Measurements from ENCODE around the gene NFASC.
A peak's percentile ranks its signal among the peaks of the same experiment; 100 is the strongest.

NFASC gene

GRCh38 chr1:204870160-204870912 is at the start of gene NFASC:
NFASC (plus strand) TSS chr1:204870862; CDS start chr1:204944316, 73,454 bp downstream.
- peak within 1 kb of the TSS in 10 of 11 experiments; percentile 52 to 89 (median 82); a peak in 17 of 22 replicates for H3K4me2 ChIP-seq
- H3K36me3 ChIP-seq: no peaks in the 10 kb centered on the region
- H3K27ac ChIP-seq: peak within 1 kb of the TSS in 1 of 11 experiments; percentile 30; a peak in 1 of 22 replicates
- no peak within 1 kb of the TSS for H3K9ac ChIP-seq
- TF ChIP-seq Cebpa-rat (IDR thresholded peaks at IDR 0.05): no peak
- no peaks in the 10 kb centered on the region for H3K9me3 ChIP-seq (replicated peaks in 1 of 11)
- no peaks in the 10 kb centered on the region for H3K27me3 ChIP-seq
- H4K20me1 ChIP-seq: no peaks in the 10 kb centered on the region
- H3K4me3 ChIP-seq: no peak within 1 kb of the TSS
- peaks cover 12 to 55% (median 40%) of the 10 kb centered on the region in 10 experiments for H3K4me1 ChIP-seq

GRCh38 chr1:204821476-204821875 is 49.2 kb upstream of the NFASC start:
- H3K9ac ChIP-seq: no peak overlapping the region
- TF ChIP-seq Cebpa-rat (IDR thresholded peaks at IDR 0.05): no peak
- no peak overlapping the region for H3K27ac ChIP-seq
- no peak overlapping the region for H3K4me3 ChIP-seq
- H3K36me3 ChIP-seq: no peaks in the 10 kb centered on the region
- no peaks in the 10 kb centered on the region for H3K27me3 ChIP-seq
- H4K20me1 ChIP-seq: no peaks in the 10 kb centered on the region; a peak in 1 of 22 replicates
- H3K4me1 ChIP-seq: no peaks in the 10 kb centered on the region
- H3K9me3 ChIP-seq (replicated peaks in 1 of 11): no peaks in the 10 kb centered on the region
- H3K4me2 ChIP-seq: no peak overlapping the region

- H3K27me3 ChIP-seq: peaks cover 0 to 1% (median 0%) of the 10 kb centered on the region in 11 experiments; a peak in 3 of 22 replicates
- H3K27ac ChIP-seq: no peak overlapping the region
- H3K9ac ChIP-seq: no peak overlapping the region
- no peak for TF ChIP-seq Cebpa-rat (IDR thresholded peaks at IDR 0.05)
- no peak overlapping the region for H3K4me2 ChIP-seq
- no peak overlapping the region for H3K4me3 ChIP-seq
- no peaks in the 10 kb centered on the region; a peak in 1 of 22 replicates for H4K20me1 ChIP-seq
- no peaks in the 10 kb centered on the region for H3K4me1 ChIP-seq
- no peaks in the 10 kb centered on the region for H3K9me3 ChIP-seq (replicated peaks in 1 of 11)
- H3K36me3 ChIP-seq: no peaks in the 10 kb centered on the region
Measured at GRCh38 chr1:204821924-204822323, 48.7 kb upstream of the NFASC start.

GRCh38 chr1:204826970-204827369 is 43.7 kb upstream of the NFASC start:
- no peaks in the 10 kb centered on the region for H3K36me3 ChIP-seq
- H3K27me3 ChIP-seq: peaks cover 22 to 29% (median 26%) of the 10 kb centered on the region in 11 experiments
- H3K4me2 ChIP-seq: no peak overlapping the region
- peaks cover 0 to 9% (median 0%) of the 10 kb centered on the region in 11 experiments; a peak in 3 of 22 replicates for H4K20me1 ChIP-seq
- peaks cover 0 to 3% (median 0%) of the 10 kb centered on the region in 10 experiments; a peak in 1 of 20 replicates for H3K4me1 ChIP-seq
- no peak overlapping the region for H3K27ac ChIP-seq
- no peak for TF ChIP-seq Cebpa-rat (IDR thresholded peaks at IDR 0.05)
- H3K9me3 ChIP-seq (replicated peaks in 1 of 11): no peaks in the 10 kb centered on the region
- no peak overlapping the region for H3K4me3 ChIP-seq
- no peak overlapping the region for H3K9ac ChIP-seq

GRCh38 chr1:204828352-204828850 is 42.3 kb upstream of the NFASC start:
- H3K4me2 ChIP-seq: peak overlapping the region in 10 of 11 experiments; percentile 26 to 64 (median 41); a peak in 16 of 22 replicates
- peaks cover 22 to 29% (median 26%) of the 10 kb centered on the region in 11 experiments for H3K27me3 ChIP-seq
- H3K9me3 ChIP-seq (replicated peaks in 1 of 11): no peaks in the 10 kb centered on the region
- peaks cover 0 to 3% (median 0%) of the 10 kb centered on the region in 10 experiments; a peak in 1 of 20 replicates for H3K4me1 ChIP-seq
- peaks cover 0 to 9% (median 0%) of the 10 kb centered on the region in 11 experiments; a peak in 3 of 22 replicates for H4K20me1 ChIP-seq
- H3K27ac ChIP-seq: no peak overlapping the region
- no peak overlapping the region for H3K9ac ChIP-seq
- H3K4me3 ChIP-seq: peak overlapping the region in 2 of 10 experiments; percentile 10 to 39; a peak in 2 of 20 replicates
- no peaks in the 10 kb centered on the region for H3K36me3 ChIP-seq
- TF ChIP-seq Cebpa-rat (IDR thresholded peaks at IDR 0.05): no peak

- H3K27me3 ChIP-seq: peaks cover 22 to 31% (median 26%) of the 10 kb centered on the region in 11 experiments
- H3K4me2 ChIP-seq: no peak overlapping the region
- H3K27ac ChIP-seq: no peak overlapping the region
- H3K36me3 ChIP-seq: no peaks in the 10 kb centered on the region
- peaks cover 0 to 9% (median 0%) of the 10 kb centered on the region in 11 experiments; a peak in 3 of 22 replicates for H4K20me1 ChIP-seq
- H3K4me3 ChIP-seq: no peak overlapping the region
- H3K4me1 ChIP-seq: peaks cover 0 to 3% (median 0%) of the 10 kb centered on the region in 10 experiments; a peak in 1 of 20 replicates
- TF ChIP-seq Cebpa-rat (IDR thresholded peaks at IDR 0.05): no peak
- no peaks in the 10 kb centered on the region for H3K9me3 ChIP-seq (replicated peaks in 1 of 11)
- no peak overlapping the region for H3K9ac ChIP-seq
Measured at GRCh38 chr1:204829133-204829825, 41.4 kb upstream of the NFASC start.

- no peak for TF ChIP-seq Cebpa-rat (IDR thresholded peaks at IDR 0.05)
- peaks cover 22 to 34% (median 26%) of the 10 kb centered on the region in 11 experiments for H3K27me3 ChIP-seq
Measured at GRCh38 chr1:204830747-204831146, 39.9 kb upstream of the NFASC start.

GRCh38 chr1:204831186-204831585 is 39.5 kb upstream of the NFASC start:
- Histone ChIP-seq H3K4me1 (peaks cover 0 to 3% (median 0%) of the 10 kb centered on the region in 10 experiments; a peak in 1 of 20 replicates), H3K9me3 (replicated peaks in 1 of 11) (no peaks in the 10 kb centered on the region), H3K9ac (no peak overlapping the region), H3K36me3 (no peaks in the 10 kb centered on the region), H3K27me3 (peaks cover 22 to 34% (median 26%) of the 10 kb centered on the region in 11 experiments), H4K20me1 (peaks cover 0 to 9% (median 0%) of the 10 kb centered on the region in 11 experiments; a peak in 3 of 22 replicates), H3K4me2 (no peak overlapping the region), H3K4me3 (no peak overlapping the region), H3K27ac (no peak overlapping the region)
- no peak for TF ChIP-seq Cebpa-rat (IDR thresholded peaks at IDR 0.05)

More at GRCh38 chr1:204830747-204831146, 39.9 kb upstream of the NFASC start:
- Histone ChIP-seq H3K4me1 (peaks cover 0 to 3% (median 0%) of the 10 kb centered on the region in 10 experiments; a peak in 1 of 20 replicates), H3K9ac (no peak overlapping the region), H3K4me2 (no peak overlapping the region), H3K36me3 (no peaks in the 10 kb centered on the region), H4K20me1 (peaks cover 0 to 9% (median 0%) of the 10 kb centered on the region in 11 experiments; a peak in 3 of 22 replicates), H3K27ac (no peak overlapping the region), H3K4me3 (no peak overlapping the region), H3K9me3 (replicated peaks in 1 of 11) (no peaks in the 10 kb centered on the region)

- H3K4me2 ChIP-seq: no peak overlapping the region
- no peak overlapping the region for H3K27ac ChIP-seq
- peaks cover 0 to 16% (median 0%) of the 10 kb centered on the region in 11 experiments; a peak in 3 of 22 replicates for H4K20me1 ChIP-seq
- H3K36me3 ChIP-seq: no peaks in the 10 kb centered on the region
- H3K4me1 ChIP-seq: no peaks in the 10 kb centered on the region
- no peak for TF ChIP-seq Cebpa-rat (IDR thresholded peaks at IDR 0.05)
- no peaks in the 10 kb centered on the region for H3K9me3 ChIP-seq (replicated peaks in 1 of 11)
- H3K27me3 ChIP-seq: peaks cover 2 to 8% (median 4%) of the 10 kb centered on the region in 11 experiments; a peak in 18 of 22 replicates
- H3K9ac ChIP-seq: no peak overlapping the region
- no peak overlapping the region for H3K4me3 ChIP-seq
Measured at GRCh38 chr1:204834336-204834735, 36.3 kb upstream of the NFASC start.

Data from BLaER1 treated with 17β-estradiol and CSF1 and Interleukin-3, amounts not matched to agents 10 nM and 100 nM (cell line).